ENCODE data around the gene RASD2.
A peak's percentile ranks its signal among the peaks of the same experiment; 100 is the strongest.

RASD2 gene

DNA sequence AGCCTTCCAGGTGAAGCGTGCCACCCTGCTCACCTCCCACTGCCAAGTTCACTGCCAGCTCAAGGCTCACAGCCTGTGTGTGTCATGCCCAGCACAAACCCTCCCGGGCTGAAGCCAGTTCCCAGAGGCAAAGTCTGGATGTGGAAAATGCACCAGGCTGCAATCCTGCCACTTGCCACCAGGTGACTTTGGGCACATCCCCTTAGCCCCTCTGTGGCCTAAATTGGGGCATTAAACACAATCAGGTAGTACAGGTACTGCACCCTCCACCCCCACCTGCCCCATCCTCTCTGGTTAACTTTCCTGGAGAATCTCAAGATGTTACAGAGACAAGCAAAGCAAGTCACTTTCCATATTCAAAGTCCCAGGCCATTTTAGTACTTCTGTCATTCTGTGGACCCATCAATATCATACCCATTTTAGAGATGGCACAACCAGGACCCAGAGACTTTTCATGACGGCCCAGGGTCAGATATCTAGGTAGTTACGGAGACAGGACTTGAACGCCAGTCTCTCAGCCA is 1.8 kb upstream of the RASD2 start:
- POLR2A ChIA-PET = no interaction called here
- DNase-seq (ENCODE audit: low read depth, low spot score) = no peak
- CTCF ChIA-PET = interaction anchor here (0.6 to 2.4 kb wide), 9 partner anchors 10 to 598 kb away, joined by 3 to 8 read pairs (median 5); no protein-coding TSS in a partner anchor
- TF ChIP-seq, protein P1, sequence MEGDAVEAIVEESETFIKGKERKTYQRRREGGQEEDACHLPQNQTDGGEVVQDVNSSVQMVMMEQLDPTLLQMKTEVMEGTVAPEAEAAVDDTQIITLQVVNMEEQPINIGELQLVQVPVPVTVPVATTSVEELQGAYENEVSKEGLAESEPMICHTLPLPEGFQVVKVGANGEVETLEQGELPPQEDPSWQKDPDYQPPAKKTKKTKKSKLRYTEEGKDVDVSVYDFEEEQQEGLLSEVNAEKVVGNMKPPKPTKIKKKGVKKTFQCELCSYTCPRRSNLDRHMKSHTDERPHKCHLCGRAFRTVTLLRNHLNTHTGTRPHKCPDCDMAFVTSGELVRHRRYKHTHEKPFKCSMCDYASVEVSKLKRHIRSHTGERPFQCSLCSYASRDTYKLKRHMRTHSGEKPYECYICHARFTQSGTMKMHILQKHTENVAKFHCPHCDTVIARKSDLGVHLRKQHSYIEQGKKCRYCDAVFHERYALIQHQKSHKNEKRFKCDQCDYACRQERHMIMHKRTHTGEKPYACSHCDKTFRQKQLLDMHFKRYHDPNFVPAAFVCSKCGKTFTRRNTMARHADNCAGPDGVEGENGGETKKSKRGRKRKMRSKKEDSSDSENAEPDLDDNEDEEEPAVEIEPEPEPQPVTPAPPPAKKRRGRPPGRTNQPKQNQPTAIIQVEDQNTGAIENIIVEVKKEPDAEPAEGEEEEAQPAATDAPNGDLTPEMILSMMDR (IDR thresholded peaks at IDR 0.05; ENCODE audit: insufficient read depth, low read length, missing control alignments) = peak; percentile 66
- H3K4me3 ChIP-seq (ENCODE audit: low read depth, low read length) = no peak overlapping the region

DNA sequence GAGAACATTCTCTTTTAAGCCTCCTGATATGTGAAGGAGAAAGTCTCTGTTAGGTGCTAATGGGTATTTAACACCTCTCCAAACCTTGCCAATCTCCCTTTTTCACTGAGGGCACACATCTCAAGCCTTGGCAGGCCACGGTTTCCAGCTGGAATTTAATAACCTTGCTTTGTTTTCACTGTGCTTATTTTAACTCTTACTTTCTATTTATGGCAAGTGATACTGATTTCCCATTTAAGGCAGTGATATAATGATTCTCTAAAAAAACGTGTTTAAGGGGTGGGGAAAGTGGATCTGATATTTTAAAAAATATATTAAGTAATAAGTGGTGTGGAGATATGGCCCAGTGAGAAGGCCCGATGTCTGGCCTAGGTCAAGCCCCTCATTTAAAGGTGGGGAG is 1.1 kb upstream of the RASD2 start:
- no peak for DNase-seq (ENCODE audit: low read depth, low spot score)
- TF ChIP-seq, protein P1 (IDR thresholded peaks at IDR 0.05; ENCODE audit: insufficient read depth, low read length, missing control alignments) = no peak
- ChIA-PET POLR2A (no interaction called here), CTCF (interaction anchor here (1.6 to 2.4 kb wide), 2 partner anchors 10 to 29 kb away, joined by 5 to 8 read pairs; no protein-coding TSS in a partner anchor)
- H3K4me3 ChIP-seq (ENCODE audit: low read depth, low read length) = peak overlapping the region; percentile 54

DNA sequence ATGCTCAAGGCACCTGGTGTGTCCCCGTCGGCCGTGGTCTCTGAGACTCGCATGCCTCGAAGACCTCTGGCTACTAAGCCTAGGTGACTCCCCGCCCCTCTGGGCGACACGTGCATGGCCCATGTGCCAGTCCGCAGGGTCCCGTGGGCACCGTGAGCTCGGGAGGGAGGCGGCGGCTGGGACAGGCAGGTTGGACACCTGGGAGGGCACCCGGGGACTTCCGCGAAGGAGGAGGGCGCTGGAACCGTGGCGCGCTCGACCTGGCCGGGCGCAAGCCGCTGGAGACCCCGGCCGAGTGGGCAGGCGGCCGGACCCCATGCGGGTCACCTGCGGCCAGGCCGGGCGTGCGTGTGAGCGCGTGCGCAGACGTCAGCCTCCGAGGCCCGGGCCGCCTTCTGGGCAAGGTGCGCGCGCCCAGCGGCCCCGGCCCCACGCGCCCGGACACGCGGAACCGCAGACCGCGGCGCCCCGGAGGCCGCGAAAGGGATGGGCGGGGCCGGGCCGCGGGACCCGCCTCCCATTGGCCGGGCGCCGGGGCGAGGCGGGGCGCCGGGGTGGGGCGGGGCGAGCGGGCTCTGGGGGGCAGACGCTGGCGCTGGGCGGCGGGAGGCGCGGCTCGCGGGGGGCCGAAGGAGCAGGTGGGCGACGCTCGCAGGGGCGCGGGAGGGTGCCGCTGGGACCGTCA is 579 bp upstream of the RASD2 start:
- TF ChIP-seq, protein P1 (IDR thresholded peaks at IDR 0.05; ENCODE audit: insufficient read depth, low read length, missing control alignments) = no peak
- CTCF ChIA-PET = interaction anchor here (1.3 to 1.7 kb wide), 3 partner anchors 10 to 113 kb away, joined by 3 to 6 read pairs (median 5); no protein-coding TSS in a partner anchor
- POLR2A ChIA-PET = no interaction called here
- no peak for DNase-seq (ENCODE audit: low read depth, low spot score)
- peak overlapping the region; percentile 64 for H3K4me3 ChIP-seq (ENCODE audit: low read depth, low read length)

DNA sequence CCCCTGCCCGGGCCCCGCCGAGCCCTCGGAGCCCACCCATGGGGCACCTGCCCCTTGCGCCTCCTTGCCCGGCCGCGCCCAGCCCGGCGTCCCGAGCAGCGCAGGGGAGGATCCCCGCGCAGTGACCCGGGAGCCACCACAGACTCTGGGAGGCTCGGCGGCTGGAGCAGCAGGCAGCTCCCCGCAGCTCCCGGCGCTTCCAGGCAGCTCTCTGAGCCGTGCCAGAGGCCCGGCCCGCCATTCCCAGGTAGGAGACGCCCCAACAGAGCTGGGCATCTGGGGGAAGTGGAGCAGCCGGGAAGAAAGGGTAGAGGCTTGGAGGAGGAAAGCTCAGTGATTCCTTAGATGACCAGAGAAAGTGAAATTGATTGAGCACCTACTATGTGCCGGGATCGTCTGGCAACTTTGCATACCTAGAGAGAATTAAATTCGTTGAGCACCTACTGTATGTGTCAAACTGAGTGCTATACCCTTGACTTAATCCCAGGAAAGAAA is 670 bp downstream of the RASD2 start:
- no peak for DNase-seq (ENCODE audit: low read depth, low spot score)
- POLR2A ChIA-PET = no interaction called here
- TF ChIP-seq, protein P1 (IDR thresholded peaks at IDR 0.05; ENCODE audit: insufficient read depth, low read length, missing control alignments) = no peak
- H3K4me3 ChIP-seq (ENCODE audit: low read depth, low read length) = peak overlapping the region; percentile 64
- CTCF ChIA-PET = interaction anchor here (1.2 to 1.7 kb wide), 3 partner anchors 9 to 114 kb away, joined by 3 to 6 read pairs (median 6); no protein-coding TSS in a partner anchor

DNA sequence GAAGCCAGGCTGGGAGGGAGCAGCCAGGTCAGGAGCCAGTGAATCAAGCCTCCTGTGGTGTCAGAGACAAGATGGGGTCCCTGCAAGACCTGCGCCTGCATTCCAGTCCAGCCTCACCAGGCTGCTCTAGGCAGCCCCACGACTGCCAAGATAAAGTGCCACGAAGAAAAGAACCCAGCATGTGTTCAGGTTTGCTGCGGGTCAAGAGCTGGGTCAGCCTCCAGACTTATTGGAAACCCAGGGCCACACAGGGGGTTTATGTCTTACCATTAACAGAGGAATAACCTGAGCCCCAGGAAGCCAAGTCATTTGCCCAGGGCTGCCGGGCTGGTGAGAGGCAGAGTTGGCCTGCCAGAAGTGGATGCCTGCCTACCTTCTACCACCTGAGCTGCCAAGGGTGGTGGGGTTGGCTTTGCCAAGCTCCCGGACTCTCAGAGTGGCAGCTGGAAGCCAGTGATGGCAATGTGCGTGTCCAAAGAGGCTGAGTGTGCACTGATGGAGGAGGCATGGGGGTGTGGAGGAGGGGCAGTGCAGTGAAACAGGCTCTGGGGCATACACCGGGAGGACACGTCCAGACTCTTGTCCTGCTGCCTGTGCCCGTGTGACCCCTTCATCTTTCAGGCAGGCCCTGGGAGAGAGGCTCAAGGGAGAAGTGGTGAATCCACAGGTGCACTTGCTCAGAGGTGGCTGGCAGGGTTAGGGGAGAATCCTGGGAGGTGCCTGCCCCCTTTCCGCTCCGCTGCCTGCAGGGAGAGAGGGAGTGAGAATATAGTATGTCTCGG is 1.7 kb downstream of the RASD2 start:
- ChIA-PET CTCF (interaction anchor here (1.2 kb wide), 1 partner anchor 8 kb away, joined by 6 read pairs; no protein-coding TSS in a partner anchor), POLR2A (no interaction called here)
- no peak for DNase-seq (ENCODE audit: low read depth, low spot score)
- peak overlapping the region; percentile 8; the same call in 1 of the 2 replicates for H3K4me3 ChIP-seq (ENCODE audit: low read depth, low read length)
- TF ChIP-seq, protein P1 (IDR thresholded peaks at IDR 0.05; ENCODE audit: insufficient read depth, low read length, missing control alignments) = no peak

All from AG04449 (cell line).